CD14-positive monocyte (primary cell): Measurements from ENCODE around the gene SDCBP2. TPM values are rescaled to one million over a fixed set of nuclear protein-coding genes. Genes with fewer than 3 reads are reported as not detected.

ENCODE experiments used
- DNase-seq, 3 donors: peaks; one replicate each; pipeline ENCODE4 v3.0.0-alpha.2; 2011 to 2022
- H2AFZ ChIP-seq: 2 replicates; pipeline ENCODE4 v1.6.0; 2012; ENCODE audit warnings: mild to moderate bottlenecking, low read depth, low read length, inconsistent platforms; ENCODE audit not compliant: insufficient read depth, poor library complexity, severe bottlenecking
- H3K27ac ChIP-seq, 2 donors: 1 replicate in 1 of 2; 2 replicates in 1 of 2; pipeline ENCODE4 v1.5.1; 2012 to 2013; ENCODE audit warnings: low read length in 2 of 2, control low read depth in 1 of 2, inconsistent platforms in 1 of 2, low read depth in 1 of 2, mild to moderate bottlenecking in 1 of 2
- H3K27me3 ChIP-seq, 2 donors: one replicate each; pipeline versions ENCODE4 v1.6.0 to v1.6.1; 2011 to 2013; ENCODE audit warnings: low read length in 2 of 2; ENCODE audit not compliant: control insufficient read depth in 2 of 2, insufficient read depth in 2 of 2
- H3K36me3 ChIP-seq, 2 donors: replicated peaks in 1 of 2; 1 replicate in 1 of 2; 2 replicates in 1 of 2; pipeline versions ENCODE4 v1.5.1 to v1.6.1; 2012 to 2013; ENCODE audit warnings: low read length in 2 of 2, control low read depth in 1 of 2, inconsistent platforms in 1 of 2, mild to moderate bottlenecking in 1 of 2; ENCODE audit not compliant: insufficient read depth in 2 of 2, control insufficient read depth in 1 of 2
- H3K4me1 ChIP-seq, 2 donors: 1 replicate in 1 of 2; 2 replicates in 1 of 2; pipeline versions ENCODE4 v1.5.1 to v1.6.1; 2012 to 2013; ENCODE audit warnings: low read length in 2 of 2, control low read depth in 1 of 2, inconsistent platforms in 1 of 2, mild to moderate bottlenecking in 1 of 2, moderate library complexity in 1 of 2; ENCODE audit not compliant: insufficient read depth in 2 of 2, control insufficient read depth in 1 of 2
- H3K4me2 ChIP-seq: replicated peaks from 2 replicates; pipeline ENCODE3; 2012; ENCODE audit warnings: low read length, moderate library complexity, mild to moderate bottlenecking; ENCODE audit not compliant: poor library complexity, severe bottlenecking; ENCODE audit errors: extremely low read depth
- H3K4me3 ChIP-seq, 3 experiments: fragments of 200-600 bp in 1 of 3; sonication (generic) in 1 of 3; replicated peaks in 1 of 3; 1 replicate in 2 of 3; 2 replicates in 1 of 3; pipeline ENCODE4 v1.5.1; 2011 to 2013; ENCODE audit warnings: low read length in 3 of 3, mild to moderate bottlenecking in 3 of 3, control low read depth in 2 of 3, low read depth in 2 of 3, inconsistent platforms in 1 of 3, moderate library complexity in 1 of 3
- H3K79me2 ChIP-seq: 2 replicates; pipeline ENCODE4 v1.6.0; 2012; ENCODE audit warnings: mild to moderate bottlenecking, control low read depth, inconsistent platforms, low read length, moderate library complexity; ENCODE audit not compliant: insufficient read depth
- H3K9ac ChIP-seq: 2 replicates; pipeline ENCODE4 v1.6.0; 2017; ENCODE audit warnings: low read length, mild to moderate bottlenecking; ENCODE audit not compliant: insufficient read depth, poor library complexity, severe bottlenecking
- H3K9me3 ChIP-seq, 2 donors: replicated peaks in 1 of 2; 1 replicate in 1 of 2; 2 replicates in 1 of 2; pipeline versions ENCODE4 v1.5.1 to v1.6.1; 2012 to 2013; ENCODE audit warnings: low read length in 2 of 2, control low read depth in 1 of 2; ENCODE audit not compliant: control insufficient read depth in 1 of 2, insufficient read depth in 1 of 2
- H4K20me1 ChIP-seq: 2 replicates; pipeline ENCODE4 v1.6.0; 2012; ENCODE audit warnings: mild to moderate bottlenecking, low read length, control low read depth, moderate library complexity; ENCODE audit not compliant: insufficient read depth
- H3K27ac Mint-ChIP-seq, 7 donors: one replicate each; pipeline ENCODE4 v1.8.0; 2020; ENCODE audit warnings: mild to moderate bottlenecking in 7 of 7, mixed read lengths in 7 of 7, moderate library complexity in 6 of 7, inconsistent platforms in 2 of 7
- H3K27me3 Mint-ChIP-seq, 3 donors: one replicate each; pipeline ENCODE4 v1.8.0; 2021 to 2022; ENCODE audit warnings: low read depth in 3 of 3, mild to moderate bottlenecking in 3 of 3, mixed read lengths in 3 of 3, moderate library complexity in 3 of 3, inconsistent platforms in 1 of 3
- H3K36me3 Mint-ChIP-seq, 2 donors: one replicate each; pipeline ENCODE4 v1.8.0; 2020; ENCODE audit warnings: mixed read lengths in 2 of 2, inconsistent platforms in 1 of 2, mild to moderate bottlenecking in 1 of 2
- H3K4me1 Mint-ChIP-seq: one replicate; pipeline ENCODE4 v1.8.0; 2020; ENCODE audit warnings: mild to moderate bottlenecking, mixed read lengths
- H3K4me3 Mint-ChIP-seq, 2 donors: one replicate each; pipeline ENCODE4 v1.8.0; 2020; ENCODE audit warnings: mild to moderate bottlenecking in 2 of 2, mixed read lengths in 2 of 2, moderate library complexity in 1 of 2
- H3K9me3 Mint-ChIP-seq, 7 donors: one replicate each; pipeline ENCODE4 v1.8.0; 2020 to 2022; ENCODE audit warnings: mixed read lengths in 7 of 7, mild to moderate bottlenecking in 6 of 7, moderate library complexity in 6 of 7, inconsistent platforms in 2 of 7
- WGBS: methylation state at CpG from one replicate; pipeline ENCODE4 v1.1.5; 2013; ENCODE audit warnings: missing lambda C conversion rate; ENCODE audit not compliant: insufficient coverage; 5-methylcytosine and 5-hydroxymethylcytosine counted together
- intact Hi-C, 2 donors: fragments of 100-400 bp; cut with micrococcal nuclease; formaldehyde crosslinking; loops; one replicate each; pipeline versions ENCODE4 v1.15.0 to v1.15.1; 2023
- polyA plus RNA-seq, 3 donors: library from polyadenylated mRNA; depleted of rRNA in 1 of 3; unstranded in 2 of 3; stranded (reverse) in 1 of 3; fragments of 300-500 nt in 2 of 3; fragments of >200 nt in 1 of 3; fragmentation: Illumina TruSeq in 2 of 3; gene quantifications; 1 replicate in 2 of 3; 2 replicates in 1 of 3; pipeline ENCODE4 v1.2.3, GENCODE V29; 2012 to 2021
- TF ChIP-seq, protein P1 (sequence below): fragments of 200-600 bp; IDR thresholded peaks from one replicate; pipeline ENCODE4 v1.8.0; 2022; ENCODE audit warnings: antibody characterized with exemption, mild to moderate bottlenecking

Gene SDCBP2
- polyA plus RNA-seq, 3 donors = 0.69 to 1.0 (median 0.71) TPM

DNA sequence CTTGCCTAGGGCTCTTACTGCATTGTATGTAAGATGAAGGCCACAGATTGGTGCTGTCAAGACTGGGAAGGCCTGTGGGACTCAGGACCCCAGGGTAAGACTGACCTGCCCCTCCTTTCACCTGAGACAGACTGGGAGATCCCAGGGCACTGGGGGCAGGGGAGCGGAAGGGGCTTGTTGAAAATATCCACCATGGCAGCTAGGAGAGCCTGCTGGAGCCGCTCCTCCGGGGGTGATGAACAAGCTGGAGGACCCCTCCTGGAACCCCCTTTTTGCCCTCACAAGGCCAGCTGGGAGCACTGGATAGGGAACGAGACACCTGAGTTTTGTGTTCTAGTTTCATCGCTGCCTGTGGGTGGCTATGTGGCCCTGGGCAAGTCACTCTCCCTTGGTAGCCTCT is 9.2 kb upstream of the SDCBP2 start:
- Mint-ChIP-seq H3K9me3 (no peaks in the 10 kb centered on the region), H3K36me3 (peaks cover 4 to 5% of the 10 kb centered on the region in 2 donors), H3K27me3 (peaks cover 0 to 9% (median 6%) of the 10 kb centered on the region in 3 donors), H3K27ac (no peak overlapping the region), H3K4me3 (no peak overlapping the region), H3K4me1 (peaks cover 28% of the 10 kb centered on the region)
- intact Hi-C loops = loop anchor here in 1 of 2 donors (10.0 kb wide), 1 partner anchor 1127 kb away; no protein-coding TSS in a partner anchor
- H3K4me2 ChIP-seq = no peak overlapping the region
- H3K9me3 ChIP-seq = no peaks in the 10 kb centered on the region
- peaks cover 14 to 18% of the 10 kb centered on the region in 2 donors for H3K4me1 ChIP-seq
- H4K20me1 ChIP-seq = peaks cover 31% of the 10 kb centered on the region
- no peak for DNase-seq
- H3K36me3 ChIP-seq = no peaks in the 10 kb centered on the region
- WGBS = 100% methylated on average over 3 of the region's 5 CpGs
- TF ChIP-seq, protein P1, sequence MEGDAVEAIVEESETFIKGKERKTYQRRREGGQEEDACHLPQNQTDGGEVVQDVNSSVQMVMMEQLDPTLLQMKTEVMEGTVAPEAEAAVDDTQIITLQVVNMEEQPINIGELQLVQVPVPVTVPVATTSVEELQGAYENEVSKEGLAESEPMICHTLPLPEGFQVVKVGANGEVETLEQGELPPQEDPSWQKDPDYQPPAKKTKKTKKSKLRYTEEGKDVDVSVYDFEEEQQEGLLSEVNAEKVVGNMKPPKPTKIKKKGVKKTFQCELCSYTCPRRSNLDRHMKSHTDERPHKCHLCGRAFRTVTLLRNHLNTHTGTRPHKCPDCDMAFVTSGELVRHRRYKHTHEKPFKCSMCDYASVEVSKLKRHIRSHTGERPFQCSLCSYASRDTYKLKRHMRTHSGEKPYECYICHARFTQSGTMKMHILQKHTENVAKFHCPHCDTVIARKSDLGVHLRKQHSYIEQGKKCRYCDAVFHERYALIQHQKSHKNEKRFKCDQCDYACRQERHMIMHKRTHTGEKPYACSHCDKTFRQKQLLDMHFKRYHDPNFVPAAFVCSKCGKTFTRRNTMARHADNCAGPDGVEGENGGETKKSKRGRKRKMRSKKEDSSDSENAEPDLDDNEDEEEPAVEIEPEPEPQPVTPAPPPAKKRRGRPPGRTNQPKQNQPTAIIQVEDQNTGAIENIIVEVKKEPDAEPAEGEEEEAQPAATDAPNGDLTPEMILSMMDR = no peak
- no peaks in the 10 kb centered on the region for H3K27me3 ChIP-seq
- no peak overlapping the region for H3K9ac ChIP-seq
- no peak overlapping the region for H3K4me3 ChIP-seq
- no peak overlapping the region for H2AFZ ChIP-seq
- no peak overlapping the region for H3K27ac ChIP-seq
- no peaks in the 10 kb centered on the region for H3K79me2 ChIP-seq

DNA sequence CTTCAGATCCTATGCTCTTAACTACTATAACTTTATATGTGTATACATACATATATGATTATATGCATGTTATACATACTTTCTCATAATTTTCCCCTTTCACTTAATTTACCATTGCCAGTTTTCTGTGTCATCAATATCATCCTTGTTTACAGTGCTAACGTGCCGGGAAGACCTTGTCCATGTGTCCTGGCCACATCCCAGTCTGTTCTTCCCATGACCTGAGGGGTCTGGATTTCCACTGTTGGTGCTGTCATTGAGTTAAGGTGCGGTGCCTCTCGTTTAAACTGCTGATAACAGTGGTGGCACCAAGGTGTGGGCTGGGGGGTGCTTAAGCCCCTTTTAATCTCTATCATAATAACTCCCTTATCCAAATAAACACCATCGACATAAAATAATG is 8.5 kb upstream of the SDCBP2 start:
- peak overlapping the region in 1 of 2 donors; percentile 16 for H3K4me3 Mint-ChIP-seq
- no peak for DNase-seq
- H3K9me3 Mint-ChIP-seq = no peaks in the 10 kb centered on the region
- H3K4me1 Mint-ChIP-seq = peaks cover 28% of the 10 kb centered on the region
- Histone ChIP-seq H3K4me2 (no peak overlapping the region), H4K20me1 (peaks cover 33% of the 10 kb centered on the region), H3K9ac (no peak overlapping the region), H3K79me2 (no peaks in the 10 kb centered on the region), H2AFZ (no peak overlapping the region), H3K27ac (no peak overlapping the region), H3K27me3 (no peaks in the 10 kb centered on the region), H3K4me3 (no peak overlapping the region), H3K36me3 (no peaks in the 10 kb centered on the region), H3K4me1 (peaks cover 14 to 18% of the 10 kb centered on the region in 2 donors), H3K9me3 (no peaks in the 10 kb centered on the region)
- H3K27me3 Mint-ChIP-seq = peaks cover 0 to 9% (median 6%) of the 10 kb centered on the region in 3 donors
- WGBS = 90% methylated on average over 2 of the region's 5 CpGs
- intact Hi-C loops = loop anchor here in 1 of 2 donors (10.0 kb wide), 1 partner anchor 1127 kb away; no protein-coding TSS in a partner anchor
- H3K27ac Mint-ChIP-seq = peak overlapping the region in 1 of 7 donors; percentile 76
- peaks cover 6 to 8% of the 10 kb centered on the region in 2 donors for H3K36me3 Mint-ChIP-seq
- TF ChIP-seq, protein P1 = no peak
